SKM-1 treated with dmso at 0.1 percent for 144 hours (cell line): Measurements from ENCODE around the gene PACRG.

Experiments
- DNase-seq: peaks from one replicate; lab custom pipeline; 2025; ENCODE audit not compliant: unreplicated experiment; lab: John Stamatoyannopoulos, UW

Gene PACRG

DNA sequence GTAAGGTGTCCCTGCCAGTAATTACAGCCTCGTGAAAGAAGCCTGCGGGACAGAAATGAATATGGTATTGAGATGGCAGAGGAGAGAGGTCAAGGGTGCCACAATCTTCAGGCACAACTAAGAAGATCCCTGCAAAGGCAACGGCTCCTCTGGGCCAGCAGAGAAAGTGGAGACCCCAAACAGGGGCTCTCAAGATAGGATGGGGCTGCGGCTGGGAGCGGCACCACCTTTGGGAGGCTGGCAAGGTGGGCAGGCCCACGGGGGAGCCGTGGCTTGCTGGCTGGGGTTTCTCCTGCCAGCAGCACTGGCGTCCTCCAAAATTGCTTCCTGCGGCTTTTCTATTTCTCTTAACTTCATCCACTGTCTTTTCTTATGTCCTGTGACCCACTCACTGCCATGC, 503.1 kb downstream of the PACRG start:
- no peak for DNase-seq

- DNase-seq = no peak
These were observed 503.7 kb downstream of the PACRG start for GRCh38 chr6:163231356-163232014.

DNA sequence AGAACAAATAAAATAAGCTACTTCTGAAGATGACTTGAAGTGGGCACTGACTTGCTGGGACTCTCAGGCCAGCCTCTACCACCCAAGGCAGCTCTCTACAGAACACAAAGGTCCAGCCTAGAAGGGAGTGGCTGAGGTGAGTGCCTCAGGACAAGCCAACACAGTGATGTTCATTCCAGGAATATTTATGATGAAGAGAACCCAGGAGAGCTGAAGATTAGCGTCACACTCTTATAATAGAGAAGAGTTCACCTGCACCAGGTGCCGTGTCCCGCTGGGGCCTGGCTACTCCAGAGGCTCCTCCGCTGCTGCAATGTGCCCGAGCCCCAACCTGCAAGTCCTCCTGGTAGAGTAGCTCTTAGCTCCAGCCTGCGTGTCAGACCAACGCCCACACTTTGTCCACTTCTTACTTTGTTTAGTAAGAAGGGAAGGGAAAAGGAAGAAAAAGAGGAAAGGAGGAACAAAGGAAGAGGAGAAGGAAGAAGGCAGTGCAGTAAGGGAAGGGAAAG, 504.3 kb downstream of the PACRG start:
- DNase-seq = no peak

- no peak for DNase-seq
These were observed 504.9 kb downstream of the PACRG start for GRCh38 chr6:163232649-163233048.

- no peak for DNase-seq
These were observed 509.3 kb downstream of the PACRG start for GRCh38 chr6:163237110-163237509.

- DNase-seq = no peak
These were observed 512.0 kb downstream of the PACRG start for GRCh38 chr6:163239572-163240340.

DNA sequence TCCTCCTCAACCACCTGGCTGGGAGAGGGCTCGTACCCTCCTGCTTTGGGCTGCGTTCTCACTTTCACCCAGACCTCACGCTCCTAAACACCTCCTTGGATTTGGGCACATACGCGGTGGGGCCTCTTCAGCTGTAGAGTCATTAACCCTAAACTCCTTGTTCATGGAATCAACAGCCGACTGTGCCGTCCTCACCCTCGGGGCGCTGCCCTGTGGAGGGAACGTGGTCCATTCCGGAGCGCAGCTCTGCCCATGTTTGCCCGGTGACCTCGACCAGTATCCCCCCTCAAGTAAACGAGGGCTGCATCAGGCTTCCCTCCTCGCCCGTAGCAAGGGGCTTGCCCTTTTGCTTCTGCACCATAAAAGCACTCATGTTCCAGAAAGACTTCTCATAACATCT, 512.8 kb downstream of the PACRG start:
- no peak for DNase-seq

DNA sequence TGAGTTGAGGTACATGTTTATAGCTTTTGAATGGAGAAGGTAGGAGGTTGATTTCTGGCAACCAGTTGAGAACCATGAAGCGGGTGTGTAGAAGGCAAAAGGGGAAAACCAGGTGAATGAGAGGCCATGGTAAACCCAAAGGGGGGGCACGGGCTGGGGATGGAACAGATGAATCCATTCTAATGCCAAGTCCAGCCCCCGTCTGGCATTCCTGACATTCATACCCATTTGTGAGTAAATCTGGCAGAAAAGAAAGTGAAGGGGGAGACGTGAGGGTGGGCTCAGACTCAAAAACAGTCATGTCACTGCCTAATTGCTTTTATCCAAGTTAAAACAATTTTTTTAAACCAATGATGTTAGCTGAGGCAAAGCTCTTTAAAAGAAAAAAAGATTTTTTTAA, 513.9 kb downstream of the PACRG start:
- no peak for DNase-seq

- no peak for DNase-seq
These were observed 515.3 kb downstream of the PACRG start for GRCh38 chr6:163243083-163243482.

DNA sequence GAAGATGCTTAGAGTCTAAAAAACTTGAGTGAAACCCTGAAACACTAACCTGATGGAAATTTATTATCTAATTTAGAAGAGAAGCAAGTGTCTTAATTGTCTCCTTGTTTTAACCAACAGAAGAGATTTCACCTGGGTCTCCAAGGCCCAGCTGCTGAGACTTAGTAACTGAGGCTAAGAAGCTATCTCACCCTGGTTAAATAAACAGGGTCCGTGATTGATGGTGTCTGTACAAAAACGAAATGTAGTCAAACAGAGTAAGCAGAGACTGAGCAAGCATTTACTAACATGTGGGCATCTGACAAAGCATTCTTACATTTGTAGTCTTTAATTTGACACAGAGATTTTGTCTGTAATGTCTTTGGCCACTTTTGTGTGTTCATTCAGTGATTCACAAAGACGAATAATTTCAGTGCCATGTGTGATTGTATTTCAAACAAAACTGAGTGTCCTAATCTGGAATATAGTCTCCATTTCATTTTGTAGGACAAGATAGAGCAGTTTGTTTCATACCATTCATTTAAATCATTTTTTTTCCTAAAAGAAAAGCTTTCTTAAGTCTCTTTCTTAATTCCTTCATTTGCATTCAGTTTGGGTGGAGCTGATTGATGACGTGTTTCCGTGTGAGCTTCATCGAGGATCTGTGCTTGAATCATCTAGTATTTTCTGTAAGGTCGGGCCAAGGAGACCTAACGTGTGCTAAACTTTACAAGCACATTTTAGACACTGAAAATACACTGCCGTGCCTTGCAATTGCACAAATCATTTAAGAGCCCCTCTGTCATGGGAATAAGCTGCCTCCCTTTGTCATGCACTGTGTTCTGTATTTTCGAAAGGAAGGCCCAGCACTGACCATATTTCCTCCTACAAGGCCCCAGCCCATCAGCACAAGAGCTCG, 516.2 kb downstream of the PACRG start:
- DNase-seq = no peak

- no peak for DNase-seq
These were observed 520.3 kb downstream of the PACRG start for GRCh38 chr6:163248051-163248450.

DNA sequence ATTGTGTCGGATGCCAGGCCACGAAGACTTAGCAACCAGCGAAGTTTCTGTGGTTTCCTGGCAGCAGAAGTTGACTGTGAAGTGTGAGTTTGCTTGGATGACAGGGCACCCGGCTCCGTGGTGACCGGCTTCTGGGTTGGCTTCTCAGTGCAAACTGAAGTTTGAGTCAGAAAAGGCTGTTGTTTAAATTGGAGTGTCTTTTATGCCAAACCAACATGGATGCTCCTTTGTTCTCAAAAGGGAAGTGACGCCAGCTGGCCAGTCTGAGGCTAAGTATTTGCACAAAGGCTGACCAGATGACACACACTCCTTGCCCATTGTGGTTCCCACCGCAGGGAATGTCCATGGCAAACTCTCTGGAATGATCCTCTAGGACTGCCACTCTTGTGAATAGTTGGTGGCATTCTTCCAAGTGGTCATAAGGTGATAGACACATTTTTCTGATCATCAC, 521.9 kb downstream of the PACRG start:
- no peak for DNase-seq

DNA sequence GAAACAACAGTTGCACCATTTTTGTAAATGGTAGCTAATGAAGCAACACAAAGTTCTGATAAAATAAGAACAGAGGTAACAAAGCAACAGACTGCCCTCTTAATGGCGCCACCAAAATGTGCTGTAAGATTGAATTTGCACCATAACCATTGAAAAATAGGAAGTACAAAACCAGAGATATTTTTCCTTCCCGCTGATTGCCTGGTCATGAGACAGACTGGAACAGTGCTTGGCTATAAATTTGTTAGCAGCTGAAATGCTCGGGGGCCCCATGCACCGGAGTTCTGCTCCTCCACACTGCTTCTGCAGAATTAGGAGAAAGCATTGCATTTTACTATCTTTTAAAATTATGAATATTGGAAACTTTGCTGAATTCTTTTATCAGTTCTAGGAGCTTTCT, 522.3 kb downstream of the PACRG start:
- DNase-seq = peak; percentile 53

GRCh38 chr6:163252061-163252591, 524.4 kb downstream of the PACRG start:
- no peak for DNase-seq

DNA sequence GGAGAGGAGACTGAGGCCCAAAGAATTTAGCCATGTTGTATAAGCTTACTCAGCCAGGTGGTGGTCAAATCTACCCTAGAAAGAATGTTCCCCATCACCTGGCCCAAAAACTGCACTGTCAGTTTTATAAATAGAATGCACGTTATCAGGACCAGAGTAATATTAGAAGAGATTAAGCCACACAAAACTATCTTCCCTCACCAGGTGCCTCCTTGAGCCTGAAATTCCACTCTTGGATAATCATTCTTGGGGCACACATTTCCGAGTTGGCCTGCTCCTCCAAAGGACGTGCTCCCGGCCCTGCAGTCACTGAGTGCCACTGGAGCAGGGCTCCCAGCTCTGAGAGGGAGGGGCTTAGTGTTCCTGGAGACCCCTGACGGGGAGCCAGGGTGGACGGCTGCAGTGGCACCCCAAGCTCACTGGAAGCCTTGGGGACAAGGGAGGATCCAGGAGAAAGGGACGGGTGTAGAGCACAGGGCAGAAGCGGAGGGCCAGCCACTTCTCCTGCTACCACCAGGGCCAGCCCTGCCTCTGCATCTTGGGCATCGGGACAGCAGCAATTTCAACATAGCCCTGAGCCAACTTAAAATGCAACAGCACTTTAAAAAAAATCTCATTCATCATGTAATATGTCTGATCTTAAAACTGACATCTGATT, 525.9 kb downstream of the PACRG start:
- DNase-seq = no peak

- no peak for DNase-seq
These were observed 526.6 kb downstream of the PACRG start for GRCh38 chr6:163254341-163254835.

DNA sequence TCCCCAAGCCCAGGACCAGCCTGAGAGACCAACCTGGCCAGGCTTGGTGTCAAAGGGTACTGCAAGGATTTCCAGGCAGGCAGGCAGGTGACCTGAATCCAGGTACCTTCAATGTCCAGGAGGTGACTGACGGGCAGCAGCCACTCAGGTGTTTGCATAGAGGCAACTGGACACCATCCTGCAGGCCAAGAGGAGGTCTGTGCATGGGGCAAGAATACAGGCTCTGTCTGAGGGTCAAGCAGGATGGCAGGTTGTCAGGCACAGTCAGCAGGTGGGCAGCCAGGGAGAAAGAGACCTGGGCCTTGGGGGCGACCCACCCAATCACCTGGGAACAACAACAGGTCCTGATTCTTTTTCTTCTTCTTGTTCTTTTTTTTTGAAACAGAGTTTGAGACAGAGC, 527.5 kb downstream of the PACRG start:
- DNase-seq = no peak

DNA sequence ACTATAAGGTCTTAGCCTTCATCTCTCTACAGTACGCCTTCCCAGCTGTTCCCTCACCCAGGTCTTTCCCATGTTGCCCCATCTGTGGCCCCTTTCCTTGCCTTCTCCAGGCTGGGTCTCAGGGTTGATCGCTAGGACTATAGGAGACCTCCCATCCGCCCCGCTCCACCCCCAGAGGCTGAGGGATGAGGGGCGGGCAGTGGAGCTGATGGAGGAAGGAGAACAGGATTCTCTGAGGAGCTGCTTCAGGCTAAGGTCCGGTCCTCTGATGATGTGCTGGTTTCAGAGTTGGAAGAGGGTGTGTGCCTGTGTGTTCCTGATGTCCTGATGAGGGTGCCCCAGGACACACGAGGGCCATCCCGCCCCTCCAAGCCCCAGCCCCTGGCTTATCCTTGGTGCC, 531.9 kb downstream of the PACRG start:
- DNase-seq = no peak

GRCh38 chr6:163260111-163260895, 532.5 kb downstream of the PACRG start:
- DNase-seq = peak; percentile 33

- no peak for DNase-seq
These were observed 533.1 kb downstream of the PACRG start for GRCh38 chr6:163260911-163261310.
